Stimulated activated CD8-positive, alpha-beta memory T cell treated with anti-CD3 and anti-CD28 coated beads, Interleukin-7, amount 100 ng/mL, for 1 hour (primary cell): Measurements from ENCODE around the gene SGPP2.

Source experiments
- DNase-seq, 2 donors: peaks; one replicate each; pipeline ENCODE4 v3.0.0-alpha.2; 2020; ENCODE audit warnings: low read depth in 2 of 2

The SGPP2 gene

DNA sequence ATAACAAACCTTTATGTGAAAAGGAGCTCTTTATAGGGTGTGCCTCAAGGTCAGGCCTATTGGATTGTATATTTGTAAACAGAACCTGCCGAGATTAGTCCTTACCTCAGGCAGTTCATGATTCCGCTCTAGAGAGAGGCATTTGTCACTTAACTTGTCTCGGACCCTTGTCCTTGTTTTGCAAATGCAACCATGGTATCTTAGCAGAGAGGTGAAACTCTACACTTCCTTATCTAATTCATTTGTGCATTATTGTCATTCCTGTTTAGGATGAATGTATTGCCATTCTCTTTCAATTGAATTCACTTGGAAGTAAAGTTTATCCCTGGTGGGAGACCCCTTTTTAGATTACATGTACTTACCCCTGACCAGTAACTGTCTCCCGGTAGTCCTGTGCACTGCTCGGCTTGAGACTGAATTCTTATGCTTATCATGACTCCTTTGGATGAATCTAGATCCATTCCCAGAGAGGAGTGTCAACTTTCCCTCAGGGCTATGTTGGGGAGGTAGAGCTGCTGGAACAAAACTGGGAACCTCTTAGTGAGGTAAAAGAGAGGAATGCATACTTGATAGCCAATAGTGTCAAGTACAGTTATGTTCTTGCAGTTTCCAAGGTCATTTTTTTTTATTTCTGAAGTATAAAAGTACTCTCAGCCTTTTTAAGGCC, 46.6 kb downstream of the SGPP2 start:
- DNase-seq, result no peak

DNA sequence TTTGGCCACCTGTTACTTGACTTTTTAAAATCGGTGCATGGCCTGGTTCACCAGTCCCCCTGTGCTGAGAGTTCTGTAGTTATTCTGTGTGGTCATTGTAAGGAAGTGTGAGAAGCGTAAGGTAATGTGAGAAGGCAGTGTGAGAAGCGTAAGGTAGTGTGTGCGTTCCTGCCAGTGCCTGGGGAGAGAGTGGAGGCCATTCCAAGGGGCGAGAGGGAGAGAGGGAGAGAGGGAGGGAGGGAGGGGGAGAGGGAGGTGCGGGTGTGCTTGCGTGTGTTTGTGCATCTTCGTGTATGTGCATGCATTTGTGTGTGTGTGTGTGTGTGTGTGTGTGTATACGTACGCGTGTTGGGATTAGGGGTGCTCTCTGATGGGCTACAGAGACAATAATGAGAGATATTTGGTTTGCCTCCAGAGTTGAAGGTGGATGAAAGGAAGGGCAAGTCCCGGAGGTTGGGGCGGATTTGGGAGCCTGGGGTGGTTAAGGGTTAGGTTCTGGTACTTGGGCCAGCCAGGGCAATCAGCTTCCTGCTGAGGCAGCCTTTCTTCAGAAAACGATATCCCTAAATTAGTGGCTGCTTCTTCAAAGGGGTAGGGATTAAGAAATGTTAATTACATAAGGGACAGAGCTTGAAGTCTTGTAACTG, 53.7 kb downstream of the SGPP2 start:
- DNase-seq, result no peak

DNA sequence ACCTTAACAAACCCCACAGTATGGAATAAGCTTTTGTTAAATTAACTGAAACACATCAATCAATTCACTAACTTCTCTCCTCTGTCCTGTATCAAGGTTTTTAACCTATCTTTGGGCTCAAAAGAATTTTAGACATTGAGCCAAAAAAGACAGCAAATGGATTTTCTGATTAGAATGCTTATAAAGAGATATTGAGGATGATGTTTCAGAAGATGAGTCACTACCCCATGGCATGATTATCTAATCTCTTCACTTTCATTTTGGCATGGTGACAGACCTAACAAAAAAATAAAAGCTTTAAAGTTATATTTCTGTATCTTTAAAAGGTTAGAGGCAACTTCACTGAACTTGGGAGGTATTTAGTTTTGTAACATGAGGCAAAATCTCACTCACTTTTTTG, 55.5 kb downstream of the SGPP2 start:
- DNase-seq, result no peak

DNA sequence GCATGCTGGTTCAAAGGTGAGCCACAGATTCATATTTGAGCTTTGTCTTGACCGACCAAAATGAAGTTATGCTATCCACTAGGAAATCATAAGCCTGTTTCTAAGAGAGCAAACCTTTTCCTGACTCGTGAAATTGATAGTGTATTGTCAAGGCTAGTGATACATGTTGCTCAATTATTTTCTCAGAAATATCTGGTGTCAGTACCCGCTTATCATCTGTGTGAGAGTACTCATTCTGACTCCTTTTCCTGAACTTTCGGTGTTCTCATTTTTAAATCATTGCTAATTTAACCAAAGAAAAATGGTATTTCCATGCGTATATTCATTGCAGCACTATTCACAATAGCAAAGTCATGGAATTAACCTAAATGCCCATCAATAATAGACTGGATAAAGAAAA, 56.2 kb downstream of the SGPP2 start:
- no peak for DNase-seq

DNA sequence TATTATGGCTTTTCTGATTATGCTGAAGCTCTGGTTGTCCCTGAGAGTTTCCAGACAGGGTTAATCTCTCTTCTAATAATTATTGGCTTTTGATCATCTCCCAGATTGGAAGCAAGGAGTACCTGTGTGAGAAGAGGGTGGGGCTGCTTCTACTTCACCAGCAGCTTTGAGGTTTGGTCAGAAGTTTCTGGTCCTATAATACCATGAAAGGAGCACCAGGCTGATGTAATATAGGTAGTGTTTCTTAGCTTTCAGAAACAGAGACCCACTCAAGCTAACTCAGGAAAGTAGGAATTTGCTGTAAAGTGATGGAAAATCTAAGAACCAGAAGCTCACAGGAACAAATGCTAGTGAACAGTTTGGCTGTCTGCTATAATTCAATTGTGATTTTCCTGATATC, 57.6 kb downstream of the SGPP2 start:
- no peak for DNase-seq

DNA sequence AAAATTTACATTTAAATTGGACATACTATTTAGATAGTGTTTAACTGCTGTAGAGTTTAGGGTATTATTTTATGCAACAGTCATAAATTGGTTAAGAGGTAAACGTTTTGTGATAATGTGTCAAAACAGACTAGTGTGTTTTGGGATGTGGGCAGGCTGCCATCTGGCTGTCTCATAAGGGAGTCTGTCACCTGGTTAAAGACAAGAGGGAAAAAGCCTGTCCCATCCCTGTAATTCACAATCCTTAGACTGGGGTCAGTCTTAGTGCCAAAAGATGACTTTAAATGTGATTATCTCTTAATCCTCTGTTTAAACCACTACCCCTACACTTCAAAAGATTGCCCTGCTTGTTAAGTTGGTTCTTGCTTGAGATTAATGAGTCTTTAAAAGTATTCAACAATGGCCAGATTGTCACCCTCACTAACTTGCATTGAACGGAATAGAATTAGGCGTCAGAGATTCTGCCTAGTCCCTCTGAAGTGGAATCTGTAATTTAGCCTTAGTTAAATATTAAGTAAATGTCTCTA, 59.2 kb downstream of the SGPP2 start:
- DNase-seq, result no peak

DNA sequence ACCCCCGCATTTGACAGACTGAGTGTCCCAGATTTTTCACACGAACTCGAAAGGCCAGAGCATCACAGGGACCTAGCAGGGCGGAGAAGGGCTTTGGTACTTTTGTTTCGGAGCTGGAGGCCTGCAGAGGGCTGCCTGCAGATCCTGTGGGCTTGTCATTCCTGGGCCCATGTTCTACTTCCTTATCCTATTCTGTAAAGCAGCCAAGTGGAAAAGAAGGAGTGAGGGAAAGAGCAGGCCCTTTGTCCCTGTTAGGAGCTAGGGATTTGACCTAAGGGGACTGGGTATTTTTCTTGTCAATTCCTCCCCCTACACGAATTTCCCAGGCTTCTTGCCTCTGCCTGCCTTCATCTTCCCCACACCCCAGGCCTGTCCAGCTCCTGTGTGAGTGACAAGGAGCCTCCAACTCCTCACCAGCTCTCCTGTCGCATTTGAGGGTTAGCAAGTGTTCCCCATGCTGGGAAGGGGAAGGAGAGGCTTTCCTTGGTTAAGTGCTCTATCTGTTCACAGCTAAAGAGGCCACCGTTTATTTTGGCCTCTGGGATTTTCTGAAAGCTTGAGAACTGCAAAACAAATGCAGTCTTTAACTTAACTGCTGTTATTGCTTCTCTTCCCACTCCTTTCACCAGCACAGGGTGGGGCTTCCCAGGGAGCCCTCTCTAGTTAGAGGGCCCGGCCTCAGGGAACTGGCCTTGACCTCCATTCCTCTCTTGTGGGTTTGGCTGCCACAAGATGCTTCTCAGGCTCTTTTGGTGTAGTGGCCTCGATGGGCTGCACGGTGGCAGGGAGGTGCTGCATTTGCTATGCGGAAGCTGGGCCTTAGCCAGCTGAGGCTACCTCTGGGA, 61.2 kb downstream of the SGPP2 start:
- no peak for DNase-seq

DNA sequence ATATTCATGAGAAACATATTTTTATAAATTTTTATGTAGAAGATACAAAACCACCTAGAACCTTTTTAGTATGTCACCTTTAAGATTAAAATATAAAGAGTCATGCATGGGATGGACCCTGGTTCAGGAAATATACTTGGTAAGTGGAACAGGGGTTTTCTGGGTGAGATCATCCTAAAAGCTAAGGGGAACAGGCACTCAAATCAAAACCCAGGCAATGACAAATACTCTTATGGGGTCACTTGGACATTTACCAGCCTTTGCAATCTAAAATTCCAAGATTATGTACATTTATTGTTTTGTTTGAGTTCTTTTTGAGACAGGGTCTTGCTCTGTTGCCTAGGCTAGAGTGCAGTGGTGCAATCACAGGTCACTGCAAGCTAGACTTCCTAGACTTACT, 65.8 kb downstream of the SGPP2 start:
- no peak for DNase-seq

DNA sequence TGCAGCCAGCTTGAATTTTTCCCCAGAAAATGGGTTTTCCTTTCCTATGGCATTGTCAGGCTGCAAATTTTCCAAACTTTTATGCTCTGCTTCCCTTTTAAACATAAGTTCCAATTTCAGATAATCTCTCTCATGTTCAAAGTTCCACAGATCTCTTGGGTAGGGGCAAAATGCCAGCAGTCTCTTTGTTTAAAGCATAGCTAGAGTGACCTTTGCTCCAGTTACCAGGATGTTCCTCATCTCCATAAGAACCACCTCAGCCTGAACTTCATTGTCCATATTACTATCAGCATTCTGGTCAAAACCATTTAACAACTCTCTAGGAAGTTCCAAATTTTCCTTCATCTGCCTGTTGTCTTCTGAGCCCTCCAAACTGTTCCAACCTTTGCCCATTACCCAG, 68.3 kb downstream of the SGPP2 start:
- DNase-seq, result no peak

DNA sequence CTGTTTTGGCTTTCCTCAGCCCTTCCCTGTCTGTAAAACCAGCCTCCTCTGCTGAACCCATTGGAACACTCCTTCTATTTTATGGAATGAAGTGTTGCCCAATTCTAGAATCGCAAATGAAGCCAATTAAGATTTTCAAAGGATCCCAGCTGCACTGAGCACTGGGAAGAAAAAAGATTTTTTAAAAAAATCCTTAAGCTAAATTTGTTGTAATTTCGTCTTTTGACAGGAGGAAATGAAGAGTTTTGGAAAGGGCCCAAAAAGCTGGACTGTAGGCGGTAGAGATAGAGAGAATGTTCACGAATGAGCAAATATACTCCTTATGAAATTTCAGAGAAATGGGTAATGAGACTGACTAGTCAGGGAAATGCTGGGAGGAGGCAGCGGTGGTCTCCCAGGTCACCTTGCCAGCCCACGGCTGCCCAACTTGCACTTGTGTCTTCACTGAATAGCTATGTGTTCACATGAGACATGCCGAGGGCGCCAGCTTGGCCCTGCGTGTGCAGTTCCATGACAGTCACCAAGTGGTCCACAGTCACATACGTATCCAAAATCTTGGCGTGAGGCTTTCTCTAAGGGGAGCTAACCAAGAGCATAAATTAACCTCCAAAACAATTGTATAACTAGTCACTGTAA, 69.9 kb downstream of the SGPP2 start:
- no peak for DNase-seq

DNA sequence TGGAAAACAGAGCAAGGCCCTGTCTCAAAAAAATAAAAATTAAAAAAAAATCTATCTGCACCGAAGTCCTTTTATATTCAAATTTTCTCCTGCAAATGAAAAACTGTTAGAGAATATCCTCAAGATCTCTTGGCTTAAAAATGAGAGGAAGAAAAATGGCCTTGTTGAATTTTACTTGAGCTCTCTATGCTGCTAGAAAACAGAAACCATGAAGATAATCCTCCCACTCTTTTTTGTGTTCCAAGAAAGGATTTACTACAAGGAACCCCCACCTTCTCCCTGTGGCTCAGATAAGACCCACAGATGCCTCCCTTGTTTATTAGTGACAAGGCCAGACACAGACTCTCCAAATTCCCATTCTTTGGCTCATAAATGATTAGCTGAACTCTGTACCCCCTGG, 71.0 kb downstream of the SGPP2 start:
- DNase-seq, result no peak

DNA sequence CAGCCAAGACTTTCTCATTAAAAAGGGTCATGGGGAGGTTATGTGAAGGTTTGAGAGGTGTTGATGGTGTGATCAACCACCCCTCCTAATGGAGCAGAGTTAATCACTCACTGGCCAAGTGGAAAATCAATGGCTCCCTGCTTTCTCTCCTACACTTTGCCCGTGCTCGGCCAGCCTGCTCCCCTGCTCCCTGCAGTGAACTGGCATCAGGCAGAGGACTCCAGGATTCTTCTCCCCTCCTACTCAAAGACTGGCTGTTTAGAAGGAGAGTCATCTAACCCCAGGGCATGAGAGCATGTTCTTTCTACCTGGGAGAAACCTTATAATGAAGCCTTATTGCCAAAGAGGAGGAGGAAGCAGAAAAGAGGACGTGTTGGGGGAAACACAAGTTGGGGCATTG, 74.9 kb downstream of the SGPP2 start:
- DNase-seq, result no peak

DNA sequence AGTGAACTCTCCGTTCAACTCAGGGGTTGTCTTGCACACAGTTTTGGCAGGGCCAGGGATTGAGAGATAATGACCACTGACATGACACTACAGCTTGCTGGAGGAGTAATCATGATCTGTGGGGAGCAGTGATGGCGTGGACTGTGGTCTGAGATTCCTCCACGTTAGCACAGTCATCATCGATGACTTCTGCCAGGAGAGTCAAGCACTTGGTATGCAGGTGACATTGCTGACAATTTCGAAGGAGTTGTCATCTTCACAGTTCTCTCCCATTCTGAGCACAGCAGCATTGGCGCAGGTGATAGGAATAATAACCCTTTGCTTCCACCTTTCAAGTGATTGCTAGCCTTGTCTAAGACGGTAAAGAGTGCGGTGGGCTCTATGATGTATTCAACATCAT, 79.8 kb downstream of the SGPP2 start:
- DNase-seq, result no peak

DNA sequence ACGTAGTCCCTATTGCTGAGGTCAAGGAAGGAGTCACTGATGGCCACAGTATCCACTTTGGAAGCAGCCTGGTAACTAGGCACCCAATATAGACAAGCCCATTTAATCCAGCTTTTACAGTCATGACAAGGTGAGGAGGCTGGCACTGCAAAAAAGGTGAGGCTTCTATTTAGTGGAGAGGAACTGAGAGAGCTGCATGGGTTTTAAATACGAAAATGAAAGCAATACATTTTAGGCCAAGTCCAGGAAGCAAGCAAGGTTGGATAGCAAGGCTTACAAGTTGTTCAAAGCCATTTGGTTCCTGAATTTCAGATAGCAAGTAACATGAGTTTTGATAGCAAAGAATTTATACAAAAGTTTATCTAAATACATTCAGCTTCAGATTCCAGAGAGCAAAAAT, 80.4 kb downstream of the SGPP2 start:
- DNase-seq, result no peak

DNA sequence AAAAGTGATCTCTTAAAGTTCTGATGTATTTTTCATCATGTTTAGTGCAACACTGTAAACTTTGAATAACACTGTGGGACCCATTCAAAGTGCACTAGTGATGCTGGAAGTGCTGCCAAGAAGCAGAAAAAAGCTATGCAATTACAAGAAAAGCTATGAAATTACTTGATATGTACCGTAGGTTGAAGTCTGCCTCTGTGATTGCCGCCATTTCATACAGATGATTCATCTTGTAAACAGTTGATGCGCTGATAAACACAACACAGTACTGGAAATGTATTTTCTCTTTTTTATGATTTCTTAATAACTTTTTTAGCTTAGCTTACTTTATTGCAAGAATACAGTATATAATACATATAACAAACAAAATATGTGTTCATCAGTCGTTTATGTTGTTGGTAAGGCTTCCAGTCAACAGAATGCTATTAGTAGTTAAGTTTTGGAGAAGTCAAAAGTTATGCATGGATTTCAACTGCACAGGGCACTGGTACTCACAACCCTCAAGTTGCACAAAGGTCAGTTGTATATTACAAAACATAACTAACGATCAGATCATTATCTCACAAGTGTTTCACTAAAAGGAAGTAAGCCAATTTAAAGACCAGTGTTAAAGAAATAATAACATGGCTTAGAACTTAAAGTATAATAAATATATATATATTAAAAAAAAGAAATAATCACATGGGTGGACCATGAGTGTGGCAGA, 82.0 kb downstream of the SGPP2 start:
- no peak for DNase-seq

DNA sequence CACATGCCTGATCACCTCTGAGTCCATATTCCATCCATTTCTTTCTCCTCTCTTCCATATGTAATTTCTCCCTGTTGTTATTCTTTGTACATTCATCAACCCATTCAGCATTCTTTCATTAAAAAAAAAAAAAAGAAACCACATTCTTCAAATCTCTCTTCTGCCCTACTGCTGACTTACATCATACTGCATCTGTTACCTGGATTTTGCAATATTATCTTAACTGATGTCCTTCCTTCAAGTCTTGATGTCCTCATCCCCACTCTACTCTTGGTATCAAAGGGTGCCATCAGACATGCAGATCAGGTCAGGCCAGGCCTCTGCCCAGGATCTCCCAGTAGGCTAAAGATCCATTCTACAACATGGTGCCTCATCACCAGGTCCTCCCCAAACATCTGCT, 90.6 kb downstream of the SGPP2 start:
- no peak for DNase-seq

DNA sequence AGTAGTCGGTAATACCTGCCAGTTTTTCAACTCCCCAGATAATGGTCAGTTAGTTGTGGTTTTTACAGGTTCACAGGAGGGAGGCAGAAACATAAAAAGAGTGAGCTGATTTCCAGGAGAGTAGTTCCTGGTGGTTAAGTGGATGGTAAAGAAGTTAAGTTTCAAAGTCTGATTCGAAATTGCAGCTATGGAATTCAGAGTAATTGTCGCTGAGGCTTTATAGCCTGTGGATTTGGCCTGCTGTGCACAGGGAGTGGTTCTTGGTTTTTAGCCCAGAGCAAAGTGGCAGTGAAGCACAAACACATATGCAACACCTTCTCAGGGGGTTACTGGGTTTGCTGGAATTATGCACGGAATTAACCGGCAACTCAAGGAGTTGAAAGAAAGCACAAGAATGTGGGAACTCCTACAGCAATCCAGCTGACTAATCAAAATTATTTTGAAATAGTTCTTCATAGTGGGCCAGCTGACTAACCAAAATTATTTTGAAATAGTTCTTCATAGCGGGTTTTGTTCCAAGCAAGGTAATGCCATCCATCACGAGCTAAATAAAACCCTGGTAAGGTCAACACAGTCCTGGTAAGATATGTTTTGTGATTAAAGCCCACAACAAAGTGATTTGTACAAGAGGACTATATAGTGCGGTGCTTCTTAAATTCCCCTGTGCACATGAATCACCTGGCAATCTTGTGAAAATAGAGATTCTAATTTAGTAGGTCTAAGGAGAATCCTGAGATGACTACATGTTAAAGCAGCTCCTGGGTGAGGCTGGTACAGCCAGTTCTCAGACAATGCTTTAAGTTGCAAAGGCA, 94.4 kb downstream of the SGPP2 start:
- no peak for DNase-seq

DNA sequence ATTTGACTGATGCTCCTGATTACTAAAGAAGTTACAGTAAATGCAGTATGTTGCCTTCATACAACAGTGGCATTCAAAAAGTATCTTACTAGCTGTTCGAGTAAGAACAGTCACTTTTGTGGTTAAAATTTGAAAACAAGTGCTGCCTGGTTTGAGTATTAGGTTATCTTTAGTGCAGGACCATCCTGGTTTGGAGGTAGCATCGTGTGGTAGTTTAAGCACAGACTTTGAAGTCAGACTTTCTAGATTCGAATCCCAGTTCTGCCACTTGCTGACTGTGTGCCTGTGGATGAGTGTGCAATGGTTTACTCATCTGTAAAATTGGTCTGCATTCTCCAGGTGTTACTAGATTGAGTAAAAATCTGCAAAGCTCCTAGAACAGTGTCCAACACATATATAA, 96.8 kb downstream of the SGPP2 start:
- DNase-seq, result no peak

DNA sequence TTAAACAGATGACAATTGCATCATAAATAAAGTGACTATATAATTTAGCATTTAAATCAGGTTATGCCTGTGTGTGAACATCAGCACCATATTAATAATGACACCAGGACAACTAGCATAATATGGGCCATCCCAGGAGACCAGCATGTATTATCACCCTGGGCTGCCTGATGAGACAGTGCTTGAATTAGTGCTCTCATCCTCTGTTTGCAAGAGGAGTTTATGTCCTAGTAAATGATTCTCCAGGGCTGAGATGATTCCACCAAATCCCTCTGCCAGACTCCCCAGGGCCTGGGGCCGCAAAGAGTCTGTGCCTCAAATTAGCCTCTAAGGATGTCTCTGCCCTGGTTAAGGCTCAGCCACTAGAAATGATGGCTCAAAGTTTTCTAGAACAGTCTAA, 97.7 kb downstream of the SGPP2 start:
- DNase-seq, result no peak

DNA sequence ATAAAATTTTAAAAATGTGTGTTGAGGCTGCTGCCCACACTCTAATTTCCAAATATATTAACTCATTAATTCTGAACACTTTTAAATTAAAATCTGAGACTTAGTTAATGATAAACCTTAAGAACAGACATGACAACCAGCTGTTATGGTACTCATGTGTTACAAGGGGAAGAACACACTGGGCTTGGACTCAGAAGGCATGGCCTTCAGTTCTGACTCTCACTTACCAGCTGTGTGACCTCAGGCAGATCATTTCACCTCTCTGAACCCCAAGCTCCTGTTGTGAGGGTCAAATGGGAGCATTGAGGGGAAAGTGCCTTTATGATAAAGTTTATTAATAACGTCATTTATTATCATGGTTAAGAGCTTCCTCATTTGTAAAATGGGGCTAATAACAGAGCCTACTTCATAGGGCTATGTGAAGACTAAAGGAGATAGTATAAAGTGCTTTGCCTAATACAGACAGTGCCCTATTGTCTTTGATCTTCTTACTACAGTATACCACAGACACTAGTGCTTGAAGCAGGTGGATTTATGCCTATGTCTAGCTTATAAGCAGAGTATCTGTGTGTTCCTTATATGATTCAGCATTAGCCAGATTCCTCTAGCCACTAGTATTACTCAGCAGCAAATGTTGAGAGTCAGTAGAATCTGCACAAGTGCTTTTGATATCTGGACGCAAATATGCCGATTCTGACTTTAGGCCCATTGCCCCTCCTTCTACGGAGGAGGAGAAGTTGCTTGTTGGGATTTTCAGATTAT, 99.6 kb downstream of the SGPP2 start:
- no peak for DNase-seq
